Esophagus muscularis mucosa (tissue), 4 donors: ENCODE results near the gene AVPR1B.
"Not testable (repeated sequence)": the region's sequence is repeated elsewhere in the genome, so short reads cannot be mapped to it uniquely, and the experiment has no call there.

Experiments
- CTCF ChIP-seq, 3 experiments: fragments of 200-600 bp in 2 of 3; fragments of 450-650 bp in 1 of 3; sonication (generic) in 2 of 3; IDR thresholded peaks; one replicate each; pipeline ENCODE4 v1.5.1; 2017 to 2019; ENCODE audit warnings: antibody characterized with exemption in 3 of 3, mild to moderate bottlenecking in 2 of 3, moderate library complexity in 1 of 3
- EP300 ChIP-seq: sonication (generic); formaldehyde crosslinking; IDR thresholded peaks from one replicate; pipeline ENCODE4 v1.6.1; 2017; ENCODE audit warnings: antibody characterized with exemption
- POLR2A ChIP-seq: fragments of 450-650 bp; IDR thresholded peaks from one replicate; pipeline ENCODE4 v1.6.1; 2017; ENCODE audit warnings: antibody characterized with exemption, moderate library complexity, mild to moderate bottlenecking, low read depth
- POLR2AphosphoS5 ChIP-seq, 2 donors: sonication (generic); formaldehyde crosslinking; IDR thresholded peaks; one replicate each; pipeline ENCODE4 v1.6.1; 2017; ENCODE audit warnings: antibody characterized with exemption in 2 of 2

- not testable (repeated sequence) for TF ChIP-seq CTCF (IDR thresholded peaks at IDR 0.05); POLR2A; EP300; POLR2AphosphoS5 (IDR thresholded peaks at IDR 0.05)
These were observed 52.7 kb downstream of the AVPR1B start for GRCh38 chr1:206064501-206064900.
